Activated naive CD8-positive, alpha-beta T cell treated with anti-CD3 and anti-CD28 coated beads for 36 hours (primary cell): ENCODE measurements around the gene PDZD4. TPM values are rescaled to one million over a fixed set of nuclear protein-coding genes. Genes with fewer than 3 reads are reported as not detected.

Experiments
- DNase-seq: peaks from one replicate; pipeline ENCODE4 v3.0.0; 2021
- H3K27ac Mint-ChIP-seq: one replicate; pipeline ENCODE4 v1.8.0; 2022; ENCODE audit warnings: mild to moderate bottlenecking, moderate library complexity, mixed read lengths
- H3K27me3 Mint-ChIP-seq: one replicate; pipeline ENCODE4 v1.8.0; 2022; ENCODE audit warnings: mild to moderate bottlenecking, mixed read lengths
- H3K36me3 Mint-ChIP-seq: one replicate; pipeline ENCODE4 v1.8.0; 2021; ENCODE audit warnings: mild to moderate bottlenecking, mixed read lengths
- H3K4me1 Mint-ChIP-seq: one replicate; pipeline ENCODE4 v1.8.0; 2021; ENCODE audit warnings: mixed read lengths
- H3K4me3 Mint-ChIP-seq: one replicate; pipeline ENCODE4 v1.8.0; 2022; ENCODE audit warnings: mild to moderate bottlenecking, moderate library complexity, mixed read lengths
- H3K9me3 Mint-ChIP-seq: one replicate; pipeline ENCODE4 v1.8.0; 2022; ENCODE audit warnings: mixed read lengths
- total RNA-seq, 2 experiments: library from RNA; stranded (reverse); gene quantifications; one replicate each; pipeline ENCODE4 v1.2.3, GENCODE V29; 2021

PDZD4 gene
- total RNA-seq, 2 experiments from 2014 or later, result 0.38 to 0.70 TPM

DNA sequence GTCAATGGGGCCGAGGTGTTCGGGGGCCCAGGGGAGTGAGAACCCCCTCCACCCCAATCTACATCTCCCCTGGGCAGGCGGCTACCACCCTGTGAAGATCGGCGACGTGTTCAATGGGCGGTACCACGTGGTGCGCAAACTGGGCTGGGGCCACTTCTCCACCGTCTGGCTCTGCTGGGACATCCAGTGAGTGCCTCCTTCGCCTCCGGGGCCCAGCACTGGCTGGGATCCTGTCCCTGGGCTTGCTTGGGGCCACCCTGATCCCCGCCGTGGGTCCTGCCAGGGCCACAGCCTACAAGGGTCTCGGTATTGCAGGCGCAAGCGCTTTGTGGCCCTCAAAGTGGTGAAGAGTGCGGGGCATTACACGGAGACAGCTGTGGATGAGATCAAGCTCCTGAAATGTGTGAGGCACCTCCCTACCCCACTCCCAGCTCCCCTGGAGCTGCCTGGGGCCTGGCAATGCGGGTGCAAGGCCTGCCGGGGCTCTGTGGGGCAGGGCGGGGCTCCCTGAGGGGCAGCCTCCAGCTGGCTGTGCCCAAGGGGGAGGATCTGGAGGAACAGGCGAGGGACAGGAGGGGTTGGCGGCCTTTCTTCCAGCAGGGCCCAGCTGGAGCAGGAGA, 48.8 kb downstream of the PDZD4 start:
- no peak overlapping the region for H3K27ac Mint-ChIP-seq
- no peaks in the 10 kb centered on the region for H3K4me1 Mint-ChIP-seq

DNA sequence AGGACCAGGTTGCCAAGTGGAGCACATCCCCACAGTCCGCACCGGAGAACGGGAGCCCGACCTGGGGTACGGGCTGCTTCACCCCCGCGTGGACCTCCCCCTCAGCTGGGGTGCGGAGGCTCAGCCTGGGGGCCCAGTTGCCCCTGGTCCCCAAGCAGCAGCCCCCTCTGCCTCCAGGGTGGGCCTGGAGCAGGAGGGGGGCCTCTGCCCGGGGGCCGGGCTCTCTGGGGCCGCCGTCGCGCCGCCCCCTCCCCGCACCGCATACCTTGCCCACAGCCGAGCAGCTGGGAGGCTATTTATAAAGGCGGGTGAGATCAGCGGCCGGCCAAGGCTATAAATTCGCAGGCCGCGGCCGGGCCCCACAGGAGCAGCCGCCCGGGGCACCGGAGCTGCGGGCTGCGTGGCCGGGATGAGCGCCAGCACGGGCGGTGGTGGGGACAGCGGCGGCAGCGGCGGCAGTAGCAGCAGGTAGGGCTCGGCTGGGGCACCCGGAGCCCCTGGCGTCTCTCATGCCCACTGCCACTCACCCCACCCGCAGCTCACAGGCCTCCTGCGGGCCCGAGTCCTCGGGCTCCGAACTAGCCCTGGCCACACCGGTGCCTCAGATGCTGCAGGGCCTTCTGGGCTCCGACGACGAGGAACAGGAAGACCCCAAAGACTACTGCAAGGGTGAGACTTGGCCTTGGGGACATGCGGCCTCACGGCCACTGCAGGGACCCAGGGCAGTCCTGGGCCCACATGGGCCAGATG, 49.5 kb downstream of the PDZD4 start, which contains the start of gene SRPK3:
Gene SRPK3, plus strand, starts transcription at position 364 of the 750 bp plus-strand sequence. Its CDS starts 46 bp downstream, at position 410.
- Mint-ChIP-seq H3K27ac (no peak within 1 kb of the TSS), H3K9me3 (no peaks in the 10 kb centered on the region), H3K36me3 (no peaks in the 10 kb centered on the region), H3K4me1 (no peaks in the 10 kb centered on the region), H3K27me3 (no peaks in the 10 kb centered on the region), H3K4me3 (no peak within 1 kb of the TSS)
- no peak for DNase-seq

More for the DNA sequence above, 48.8 kb downstream of the PDZD4 start:
- DNase-seq, result no peak
- Mint-ChIP-seq H3K4me3 (no peak overlapping the region), H3K27me3 (no peaks in the 10 kb centered on the region), H3K36me3 (no peaks in the 10 kb centered on the region), H3K9me3 (no peaks in the 10 kb centered on the region)

GRCh38 chrX:153779891-153780677, 50.3 kb downstream of the PDZD4 start:
- H3K27me3 Mint-ChIP-seq, result no peaks in the 10 kb centered on the region
- H3K4me3 Mint-ChIP-seq, result no peak overlapping the region
- H3K36me3 Mint-ChIP-seq, result no peaks in the 10 kb centered on the region
- no peaks in the 10 kb centered on the region for H3K4me1 Mint-ChIP-seq
- DNase-seq, result no peak
- no peak overlapping the region for H3K27ac Mint-ChIP-seq
- H3K9me3 Mint-ChIP-seq, result no peaks in the 10 kb centered on the region

- H3K36me3 Mint-ChIP-seq, result no peaks in the 10 kb centered on the region
- H3K4me1 Mint-ChIP-seq, result no peaks in the 10 kb centered on the region
- no peaks in the 10 kb centered on the region for H3K27me3 Mint-ChIP-seq
- no peaks in the 10 kb centered on the region for H3K9me3 Mint-ChIP-seq
- no peak for DNase-seq
- H3K27ac Mint-ChIP-seq, result no peak overlapping the region
- no peak overlapping the region for H3K4me3 Mint-ChIP-seq
Observed at GRCh38 chrX:153778684-153779101, 51.7 kb downstream of the PDZD4 start.

DNA sequence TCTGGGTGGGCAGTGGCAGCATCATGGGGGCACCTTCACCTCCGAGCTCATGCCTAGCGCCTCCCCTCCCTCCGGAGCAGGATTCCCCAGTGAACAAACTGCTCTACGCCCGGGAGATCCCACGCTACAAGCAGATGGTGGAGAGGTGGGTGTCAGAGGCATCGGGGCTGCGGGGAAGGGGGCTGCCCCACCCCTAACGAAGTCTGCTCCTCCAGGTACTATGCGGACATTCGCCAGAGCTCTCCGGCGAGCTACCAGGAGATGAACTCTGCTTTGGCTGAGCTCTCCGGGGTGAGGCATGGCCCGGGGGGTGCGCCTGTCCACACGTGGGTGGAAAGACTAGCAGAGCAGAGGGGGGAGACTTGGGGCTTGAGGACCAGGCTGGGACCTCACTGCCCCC, 52.2 kb downstream of the PDZD4 start:
- Mint-ChIP-seq H3K4me1 (no peaks in the 10 kb centered on the region), H3K36me3 (no peaks in the 10 kb centered on the region), H3K27ac (no peak overlapping the region), H3K27me3 (no peaks in the 10 kb centered on the region), H3K9me3 (no peaks in the 10 kb centered on the region), H3K4me3 (no peak overlapping the region)
- DNase-seq, result no peak

DNA sequence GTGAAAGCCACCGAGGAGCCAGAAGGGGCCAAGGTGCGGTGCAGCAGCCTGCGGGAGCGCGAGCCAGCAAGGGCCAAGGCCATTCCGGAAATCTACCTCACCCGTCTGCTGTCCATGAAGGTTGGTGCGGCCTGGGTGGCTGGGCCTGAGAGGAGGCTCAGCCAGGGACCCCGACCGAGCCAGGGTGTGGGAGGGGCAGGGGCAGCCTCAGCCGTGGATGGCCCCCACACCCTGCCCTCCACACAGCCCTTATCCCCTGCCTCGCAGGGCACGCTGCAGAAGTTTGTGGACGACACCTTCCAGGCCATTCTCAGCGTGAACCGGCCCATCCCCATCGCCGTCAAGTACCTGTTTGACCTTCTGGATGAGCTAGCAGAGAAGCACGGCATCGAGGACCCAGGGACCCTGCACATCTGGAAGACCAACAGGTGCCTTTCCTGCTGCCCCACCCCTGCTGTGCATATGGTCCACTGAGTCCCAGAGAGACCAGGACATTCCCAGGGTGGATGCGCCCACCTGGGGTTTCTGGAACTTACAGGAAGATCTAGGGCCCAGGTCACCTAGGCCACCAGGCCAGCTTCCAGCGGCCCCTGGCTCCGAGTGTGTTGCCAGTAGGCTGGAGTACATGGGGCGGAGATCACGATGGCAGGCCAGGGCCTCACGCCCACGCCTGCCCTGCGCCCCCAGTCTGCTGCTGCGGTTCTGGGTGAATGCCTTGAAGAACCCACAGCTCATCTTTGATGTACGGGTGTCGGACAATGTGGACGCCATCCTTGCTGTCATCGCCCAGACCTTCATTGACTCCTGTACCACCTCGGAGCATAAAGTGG, 52.9 kb downstream of the PDZD4 start:
- Mint-ChIP-seq H3K27me3 (no peaks in the 10 kb centered on the region), H3K4me1 (no peaks in the 10 kb centered on the region), H3K4me3 (no peak overlapping the region), H3K36me3 (no peaks in the 10 kb centered on the region), H3K27ac (no peak overlapping the region), H3K9me3 (no peaks in the 10 kb centered on the region)
- no peak for DNase-seq

GRCh38 chrX:153776611-153777045, 53.7 kb downstream of the PDZD4 start:
- H3K4me3 Mint-ChIP-seq, result no peak overlapping the region
- no peak for DNase-seq
- no peak overlapping the region for H3K27ac Mint-ChIP-seq
- H3K4me1 Mint-ChIP-seq, result no peaks in the 10 kb centered on the region
- H3K27me3 Mint-ChIP-seq, result no peaks in the 10 kb centered on the region
- no peaks in the 10 kb centered on the region for H3K9me3 Mint-ChIP-seq
- no peaks in the 10 kb centered on the region for H3K36me3 Mint-ChIP-seq

DNA sequence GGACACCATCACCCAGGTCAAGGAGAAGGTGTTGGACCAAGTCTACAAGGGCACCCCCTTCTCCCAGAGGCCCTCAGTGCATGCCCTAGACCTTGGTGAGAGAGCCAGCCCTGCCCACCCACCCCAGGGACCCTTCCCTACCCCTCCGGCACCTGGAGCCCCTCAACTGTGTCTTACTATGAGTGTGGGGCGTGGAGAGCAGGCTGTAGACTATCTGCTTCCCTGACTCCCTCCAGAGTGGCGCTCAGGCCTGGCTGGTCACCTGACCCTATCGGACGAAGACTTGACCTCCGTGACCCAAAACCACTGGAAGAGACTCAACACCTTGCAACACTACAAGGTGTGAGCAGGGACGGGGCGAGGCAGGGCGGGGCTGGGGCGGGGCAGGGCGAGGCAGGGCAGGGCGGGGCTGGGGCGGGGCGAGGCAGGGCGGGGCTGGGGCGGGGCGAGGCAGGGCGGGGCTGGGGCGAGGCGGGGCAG, 54.2 kb downstream of the PDZD4 start:
- no peak overlapping the region for H3K27ac Mint-ChIP-seq
- H3K9me3 Mint-ChIP-seq, result no peaks in the 10 kb centered on the region
- no peak overlapping the region for H3K4me3 Mint-ChIP-seq

DNA sequence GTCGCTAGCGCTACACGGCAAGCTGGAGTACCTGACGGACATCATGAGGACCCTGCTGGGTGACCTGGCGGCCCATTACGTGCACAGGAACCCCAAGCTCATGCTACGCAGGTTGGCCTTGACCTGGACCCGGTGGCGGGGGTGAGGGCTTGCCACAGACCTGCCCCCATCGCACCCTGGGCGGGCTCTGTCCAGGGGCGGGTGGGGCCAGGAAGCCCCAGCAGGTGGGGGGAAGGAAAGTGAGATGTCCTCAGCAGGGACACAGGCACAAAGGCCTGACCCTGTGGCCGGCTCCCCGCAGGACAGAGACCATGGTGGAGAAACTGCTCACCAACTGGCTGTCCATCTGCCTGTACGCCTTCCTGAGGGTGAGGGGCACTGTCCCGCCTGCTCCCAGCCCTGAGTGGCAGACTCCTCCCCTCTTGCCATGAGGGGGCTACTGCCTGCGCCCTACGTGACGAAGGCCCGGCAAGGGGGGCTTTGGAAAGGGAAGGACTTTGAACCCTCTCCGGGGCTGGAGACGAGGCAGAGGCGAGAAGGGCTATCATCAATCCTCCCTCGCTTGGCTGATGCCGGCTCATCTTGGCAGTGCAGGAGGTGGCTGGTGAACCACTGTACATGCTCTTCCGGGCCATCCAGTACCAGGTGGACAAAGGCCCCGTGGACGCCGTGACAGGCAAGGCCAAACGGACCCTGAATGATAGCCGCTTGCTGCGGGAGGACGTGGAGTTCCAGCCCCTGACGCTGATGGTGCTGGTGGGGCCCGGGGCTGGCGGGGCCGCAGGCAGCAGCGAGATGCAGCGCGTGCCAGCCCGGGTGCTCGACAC, 54.8 kb downstream of the PDZD4 start:
- Mint-ChIP-seq H3K4me3 (no peak overlapping the region), H3K27me3 (no peaks in the 10 kb centered on the region), H3K9me3 (no peaks in the 10 kb centered on the region), H3K36me3 (no peaks in the 10 kb centered on the region), H3K4me1 (no peaks in the 10 kb centered on the region), H3K27ac (no peak overlapping the region)
- DNase-seq, result no peak

More for the DNA sequence above, 54.2 kb downstream of the PDZD4 start:
- no peak for DNase-seq
- no peaks in the 10 kb centered on the region for H3K36me3 Mint-ChIP-seq
- no peaks in the 10 kb centered on the region for H3K4me1 Mint-ChIP-seq
- no peaks in the 10 kb centered on the region for H3K27me3 Mint-ChIP-seq

DNA sequence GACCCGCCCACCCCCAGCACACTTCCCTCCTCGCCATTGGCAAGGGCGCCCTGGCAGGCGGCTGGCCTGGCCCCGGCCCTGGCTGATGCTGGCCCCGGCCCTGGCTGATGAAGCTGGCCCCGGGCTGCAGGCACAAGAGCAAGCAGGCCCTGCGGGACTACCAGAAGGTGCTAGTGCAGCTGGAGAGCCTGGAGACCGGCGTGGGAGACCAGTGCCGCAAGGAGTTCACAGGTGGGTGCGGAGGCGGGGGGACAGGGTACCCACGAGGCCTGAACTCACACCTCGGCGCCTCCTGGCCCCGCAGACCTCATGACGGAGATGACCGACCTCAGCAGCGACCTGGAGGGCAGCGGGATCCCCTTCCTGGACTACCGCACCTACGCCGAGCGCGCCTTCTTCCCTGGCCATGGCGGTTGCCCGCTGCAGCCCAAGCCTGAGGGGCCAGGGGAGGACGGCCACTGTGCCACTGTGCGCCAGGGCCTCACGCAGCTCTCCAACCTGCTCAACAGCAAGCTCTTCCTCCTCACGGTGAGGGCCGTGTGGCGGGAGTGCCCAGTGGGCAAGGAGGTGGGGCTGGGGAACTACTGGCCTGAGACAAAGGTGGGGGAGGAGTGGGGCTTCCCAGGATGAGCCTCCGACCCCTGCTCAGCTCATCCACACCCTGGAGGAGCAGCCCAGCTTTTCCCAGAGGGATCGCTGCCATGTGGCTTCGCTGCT, 55.6 kb downstream of the PDZD4 start:
- Mint-ChIP-seq H3K4me1 (no peaks in the 10 kb centered on the region), H3K27ac (no peak overlapping the region), H3K9me3 (no peaks in the 10 kb centered on the region)

GRCh38 chrX:153773741-153774575, 56.4 kb downstream of the PDZD4 start:
- Mint-ChIP-seq H3K4me1 (no peaks in the 10 kb centered on the region), H3K27me3 (no peaks in the 10 kb centered on the region), H3K36me3 (no peaks in the 10 kb centered on the region), H3K27ac (no peak overlapping the region), H3K9me3 (no peaks in the 10 kb centered on the region), H3K4me3 (no peak overlapping the region)
- no peak for DNase-seq

More for the DNA sequence above, 55.6 kb downstream of the PDZD4 start:
- H3K36me3 Mint-ChIP-seq, result no peaks in the 10 kb centered on the region
- H3K4me3 Mint-ChIP-seq, result no peak overlapping the region
- DNase-seq, result no peak
- no peaks in the 10 kb centered on the region for H3K27me3 Mint-ChIP-seq

DNA sequence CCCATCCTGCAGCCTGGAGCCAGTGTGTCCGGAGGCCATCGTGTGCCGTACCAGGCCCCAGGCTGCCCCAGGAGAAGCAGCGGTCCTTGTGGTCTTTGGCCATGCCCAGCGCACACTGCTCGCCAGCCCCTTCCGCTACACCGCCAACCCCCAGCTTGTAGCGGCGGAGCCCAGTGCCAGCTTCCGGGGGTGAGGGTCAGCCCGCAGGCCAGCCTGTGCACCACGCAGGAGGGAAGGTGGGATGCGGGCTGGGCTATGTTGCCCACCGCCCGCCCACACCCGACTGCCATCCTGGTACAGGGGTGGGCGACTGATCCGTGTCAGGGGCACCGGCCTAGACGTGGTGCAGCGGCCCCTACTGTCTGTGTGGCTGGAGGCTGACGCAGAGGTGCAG, 57.1 kb downstream of the PDZD4 start:
- Mint-ChIP-seq H3K36me3 (no peaks in the 10 kb centered on the region), H3K27me3 (no peaks in the 10 kb centered on the region), H3K4me3 (no peak overlapping the region), H3K27ac (no peak overlapping the region), H3K4me1 (no peaks in the 10 kb centered on the region), H3K9me3 (no peaks in the 10 kb centered on the region)
- no peak for DNase-seq
